SK-N-SH treated with all-trans-retinoic acid at 6 μM for 48 hours (cell line): ENCODE results near the gene CEACAM6.

Source experiments
- ATAC-seq: fragments of 200-7000 bp; cut with Tn5 transposase; 3 replicates; pipeline ENCODE4 v1.9.1; 2020; ENCODE audit warnings: mild to moderate bottlenecking, moderate library complexity
- ARNTL ChIP-seq: fragments of 450-650 bp; formaldehyde crosslinking; IDR thresholded peaks from 2 replicates; pipeline ENCODE4 v1.5.0; 2020; ENCODE audit warnings: low read depth, mild to moderate bottlenecking, moderate library complexity, borderline replicate concordance
- BACH2 ChIP-seq: fragments of 250-450 bp; sonication (Bioruptor Pico); IDR thresholded peaks from 2 replicates; pipeline ENCODE4 v1.9.0; 2021; ENCODE audit warnings: mild to moderate bottlenecking, borderline replicate concordance
- CREB5 ChIP-seq: fragments of 250-450 bp; sonication (Bioruptor Pico); IDR thresholded peaks from 2 replicates; pipeline ENCODE4 v1.5.1; 2020; ENCODE audit warnings: low read depth, mild to moderate bottlenecking, moderate library complexity
- CSDC2 ChIP-seq: fragments of 250-450 bp; sonication (Bioruptor Pico); IDR thresholded peaks from 2 replicates; pipeline ENCODE4 v1.5.0; 2020; ENCODE audit warnings: mild to moderate bottlenecking, moderate library complexity
- CSRNP3 ChIP-seq: fragments of 250-450 bp; sonication (Bioruptor Pico); IDR thresholded peaks from 2 replicates; pipeline ENCODE4 v1.5.1; 2021; ENCODE audit warnings: mild to moderate bottlenecking, moderate library complexity
- ESRRG ChIP-seq: fragments of 250-450 bp; sonication (Bioruptor Pico); IDR thresholded peaks from 2 replicates; pipeline ENCODE4 v1.6.1; 2021; ENCODE audit warnings: mild to moderate bottlenecking
- ISL1 ChIP-seq: fragments of 250-450 bp; sonication (Bioruptor Pico); IDR thresholded peaks from 2 replicates; pipeline ENCODE4 v2.1.2; 2022; ENCODE audit warnings: mild to moderate bottlenecking, moderate library complexity
- OSR1 ChIP-seq: fragments of 250-450 bp; sonication (Bioruptor Pico); IDR thresholded peaks from 2 replicates; pipeline ENCODE4 v1.8.0; 2022; ENCODE audit warnings: moderate library complexity, mild to moderate bottlenecking, inconsistent platforms
- PATZ1 ChIP-seq: fragments of 250-450 bp; sonication (Bioruptor Pico); IDR thresholded peaks from 2 replicates; pipeline ENCODE4 v1.8.0; 2020; ENCODE audit warnings: mild to moderate bottlenecking, moderate library complexity, borderline replicate concordance
- POU6F1 ChIP-seq: fragments of 250-450 bp; sonication (Bioruptor Pico); IDR thresholded peaks from 2 replicates; pipeline ENCODE4 v1.8.0; 2021; ENCODE audit warnings: low read depth, mild to moderate bottlenecking, moderate library complexity, borderline replicate concordance
- PPARA ChIP-seq: fragments of 250-450 bp; sonication (Bioruptor Pico); IDR thresholded peaks from 2 replicates; pipeline ENCODE4 v1.5.0; 2020; ENCODE audit warnings: mild to moderate bottlenecking, borderline replicate concordance
- RARB ChIP-seq: fragments of 250-450 bp; sonication (Bioruptor Pico); IDR thresholded peaks from 2 replicates; pipeline ENCODE4 v1.8.0; 2021; ENCODE audit warnings: mild to moderate bottlenecking, moderate library complexity
- SNAI2 ChIP-seq: fragments of 250-450 bp; sonication (Bioruptor Pico); IDR thresholded peaks from 2 replicates; pipeline ENCODE4 v1.5.0; 2020; ENCODE audit warnings: mild to moderate bottlenecking, moderate library complexity
- TOX ChIP-seq: fragments of 250-450 bp; sonication (Bioruptor Pico); IDR thresholded peaks from 2 replicates; pipeline ENCODE4 v1.8.0; 2021; ENCODE audit warnings: mild to moderate bottlenecking, moderate library complexity, borderline replicate concordance
- TSHZ2 ChIP-seq: fragments of 250-450 bp; sonication (Bioruptor Pico); IDR thresholded peaks from 2 replicates; pipeline ENCODE4 v1.5.0; 2020; ENCODE audit warnings: mild to moderate bottlenecking, moderate library complexity
- ZC3H10 ChIP-seq: fragments of 250-450 bp; sonication (Bioruptor Pico); IDR thresholded peaks from 2 replicates; pipeline ENCODE4 v1.5.1; 2021; ENCODE audit warnings: mild to moderate bottlenecking, moderate library complexity
- ZFP3 ChIP-seq: fragments of 250-450 bp; sonication (Bioruptor Pico); IDR thresholded peaks from 2 replicates; pipeline ENCODE4 v1.5.0; 2020; ENCODE audit warnings: mild to moderate bottlenecking, moderate library complexity
- ZFP30 ChIP-seq: fragments of 450-650 bp; formaldehyde crosslinking; IDR thresholded peaks from 2 replicates; pipeline ENCODE4 v1.5.0; 2022; ENCODE audit warnings: mild to moderate bottlenecking, moderate library complexity
- ZNF565 ChIP-seq: fragments of 450-650 bp; formaldehyde crosslinking; conservative IDR thresholded peaks from 2 replicates; pipeline ENCODE4 v1.5.0; 2020; ENCODE audit warnings: low read depth, mild to moderate bottlenecking, moderate library complexity
- ZNF70 ChIP-seq: fragments of 450-650 bp; formaldehyde crosslinking; IDR thresholded peaks from 2 replicates; pipeline ENCODE4 v1.5.0; 2020; ENCODE audit warnings: mild to moderate bottlenecking, moderate library complexity
- ZNF8 ChIP-seq: fragments of 450-650 bp; formaldehyde crosslinking; IDR thresholded peaks from 2 replicates; pipeline ENCODE4 v1.5.0; 2020; ENCODE audit warnings: mild to moderate bottlenecking, moderate library complexity

The CEACAM6 gene

GRCh38 chr19:41718761-41719160 lies 36.6 kb upstream of the CEACAM6 start:
- no peak for ATAC-seq
- TF ChIP-seq ZC3H10 (CRISPR knock-in tag) (no peak), CSDC2 (CRISPR knock-in tag) (no peak), RARB (CRISPR knock-in tag) (no peak), OSR1 (CRISPR knock-in tag) (no peak), ISL1 (CRISPR knock-in tag) (no peak), TSHZ2 (CRISPR knock-in tag) (no peak), ZFP3 (CRISPR knock-in tag) (no peak), ZNF8 (CRISPR knock-in tag) (no peak), ZNF70 (CRISPR knock-in tag) (no peak)

GRCh38 chr19:41720103-41720502 lies 35.2 kb upstream of the CEACAM6 start:
- ATAC-seq: no peak
- no peak for TF ChIP-seq ZNF565 (CRISPR knock-in tag)
- TF ChIP-seq, all 23 proteins: peak for 0

- TF ChIP-seq BACH2 (CRISPR knock-in tag): no peak
- TF ChIP-seq, all 23 proteins: peak for 0
- no peak for ATAC-seq
Measured at GRCh38 chr19:41726493-41726892, 28.8 kb upstream of the CEACAM6 start.

- no peak for ATAC-seq
- TF ChIP-seq CREB5 (CRISPR knock-in tag): no peak
- TF ChIP-seq ZNF70 (CRISPR knock-in tag): no peak
- TF ChIP-seq RARB (CRISPR knock-in tag): no peak
- TF ChIP-seq CSDC2 (CRISPR knock-in tag): no peak
- no peak for TF ChIP-seq SNAI2 (CRISPR knock-in tag)
- TF ChIP-seq PPARA (CRISPR knock-in tag): no peak
- TF ChIP-seq ZFP30 (CRISPR knock-in tag): no peak
- TF ChIP-seq OSR1 (CRISPR knock-in tag): no peak
- no peak for TF ChIP-seq ARNTL (CRISPR knock-in tag)
- TF ChIP-seq CSRNP3 (CRISPR knock-in tag): no peak
- no peak for TF ChIP-seq ESRRG (CRISPR knock-in tag)
- TF ChIP-seq TOX (CRISPR knock-in tag): no peak
- TF ChIP-seq ZFP3 (CRISPR knock-in tag): no peak
- no peak for TF ChIP-seq ZNF565 (CRISPR knock-in tag)
- TF ChIP-seq BACH2 (CRISPR knock-in tag): no peak
- TF ChIP-seq POU6F1 (CRISPR knock-in tag): no peak
- no peak for TF ChIP-seq PATZ1
- no peak for TF ChIP-seq ZC3H10 (CRISPR knock-in tag)
- no peak for TF ChIP-seq TSHZ2 (CRISPR knock-in tag)
Measured at GRCh38 chr19:41734156-41734555, 21.2 kb upstream of the CEACAM6 start.
